ENCODE data around the gene MOSMO. TPM values are rescaled to one million over a fixed set of nuclear protein-coding genes. Genes with fewer than 3 reads are reported as not detected.
"Not testable (repeated sequence)": the region's sequence is repeated elsewhere in the genome, so short reads cannot be mapped to it uniquely, and the experiment has no call there.

Gene MOSMO
- total RNA-seq, 2 donors from 2014 or later, result 16.1 to 33.6 TPM

- H3K4me1 ChIP-seq (ENCODE audit: control insufficient read depth in 1 of 2, low read depth in 2 of 2), result peaks cover 0 to 7% of the 10 kb centered on the region in 2 donors
- no peak for DNase-seq (ENCODE audit: low spot score)
- no peak overlapping the region for H3K4me3 ChIP-seq
- TF ChIP-seq CTCF (IDR thresholded peaks at IDR 0.05), result no peak
- H3K36me3 ChIP-seq, result no peaks in the 10 kb centered on the region
- no peak overlapping the region for H3K27ac ChIP-seq
- no peak for ATAC-seq (ENCODE audit: insufficient number of reproducible peaks, low FRiP score, low read depth)
- no peaks in the 10 kb centered on the region for H3K9me3 ChIP-seq
- H3K27me3 ChIP-seq (replicated peaks; ENCODE audit: insufficient read depth), result no peaks in the 10 kb centered on the region
These were observed 116.0 kb downstream of the MOSMO start for GRCh38 chr16:22123759-22124490.

DNA sequence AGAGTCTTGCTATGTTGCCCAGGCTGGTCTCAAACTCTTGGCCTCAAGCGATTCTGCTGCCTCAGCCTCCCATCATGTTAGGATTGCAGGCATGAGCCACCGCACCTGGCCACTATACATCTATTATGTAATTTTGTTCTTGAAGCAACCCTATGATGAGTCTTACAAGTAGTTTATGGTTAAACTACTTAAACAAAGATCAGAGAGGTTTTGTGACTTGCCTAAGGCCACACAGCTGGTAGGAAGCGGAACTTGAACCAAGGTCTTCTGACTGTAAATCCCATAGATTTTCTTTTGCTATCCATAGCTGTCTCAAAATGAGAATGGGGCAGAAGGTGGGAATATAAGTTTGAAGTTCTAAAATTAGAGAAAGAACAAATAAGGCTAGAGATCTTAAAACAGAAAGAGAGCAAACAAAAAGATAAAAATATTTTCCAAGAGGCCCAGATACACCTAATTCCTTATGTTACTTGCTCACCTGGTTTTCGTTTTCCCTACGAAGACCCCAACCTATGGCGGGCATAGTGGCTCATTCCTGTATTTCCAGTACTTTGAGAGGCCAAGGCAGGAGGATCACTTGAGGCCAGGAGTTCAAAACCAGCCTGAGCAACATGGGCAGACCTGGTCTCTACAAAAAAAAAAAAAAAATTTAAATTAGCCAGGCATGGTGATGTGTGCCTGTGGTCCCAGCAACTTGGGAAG lies 116.8 kb downstream of the MOSMO start:
- TF ChIP-seq CTCF (IDR thresholded peaks at IDR 0.05), result no peak
- no peaks in the 10 kb centered on the region for H3K27me3 ChIP-seq (replicated peaks; ENCODE audit: insufficient read depth)
- DNase-seq (ENCODE audit: low spot score), result no peak
- ATAC-seq (ENCODE audit: insufficient number of reproducible peaks, low FRiP score, low read depth), result no peak
- H3K9me3 ChIP-seq, result no peaks in the 10 kb centered on the region
- peaks cover 0 to 7% of the 10 kb centered on the region in 2 donors for H3K4me1 ChIP-seq (ENCODE audit: control insufficient read depth in 1 of 2, low read depth in 2 of 2)
- no peak overlapping the region for H3K27ac ChIP-seq
- H3K36me3 ChIP-seq, result no peaks in the 10 kb centered on the region
- H3K4me3 ChIP-seq, result no peak overlapping the region

DNA sequence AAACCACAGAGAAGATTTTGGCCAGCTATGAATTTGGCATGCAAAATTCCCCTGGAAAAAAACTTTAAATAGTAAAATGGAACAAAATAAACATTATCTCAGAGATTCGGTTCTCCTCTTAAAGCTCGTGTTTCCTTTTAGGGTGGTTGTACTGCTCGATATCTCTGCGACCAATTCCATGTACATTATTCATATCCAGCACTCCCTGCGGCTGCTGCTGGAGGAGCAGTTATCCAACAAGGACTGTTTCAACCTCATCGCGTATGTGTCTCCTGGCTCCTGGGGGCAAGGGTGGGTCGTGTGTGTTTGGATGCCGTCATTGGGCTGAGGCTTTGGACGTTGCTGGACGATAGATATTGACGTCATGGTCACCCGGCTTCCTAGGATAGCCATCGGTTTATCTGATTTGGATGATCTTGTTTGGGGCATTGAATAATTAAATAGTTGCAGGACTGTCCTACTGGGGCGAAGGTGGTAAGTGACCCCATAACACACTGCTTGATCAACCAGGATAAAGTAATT lies 118.2 kb downstream of the MOSMO start:
- no peak for ATAC-seq (ENCODE audit: insufficient number of reproducible peaks, low FRiP score, low read depth)

DNA sequence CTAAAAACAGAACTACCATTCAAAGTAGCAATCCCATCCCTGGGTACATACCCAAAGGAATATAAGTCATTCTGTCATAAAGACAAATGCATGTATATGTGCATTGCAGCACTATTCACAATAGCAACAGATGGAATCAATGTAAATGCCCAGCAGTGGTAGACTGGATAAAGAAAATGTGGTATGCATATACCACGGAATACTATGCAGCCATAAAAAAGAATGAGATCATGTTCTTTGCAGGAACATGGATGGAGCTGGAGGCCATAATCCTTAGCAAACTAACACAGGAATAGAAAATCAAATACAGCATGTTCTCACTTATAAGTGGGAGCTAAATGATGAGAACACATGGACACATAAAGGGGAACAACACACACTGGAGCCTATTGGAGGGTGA lies 120.6 kb downstream of the MOSMO start:
- not testable (repeated sequence) for H3K27ac ChIP-seq; H3K4me3 ChIP-seq; H3K27me3 ChIP-seq (replicated peaks; ENCODE audit: insufficient read depth); ATAC-seq (ENCODE audit: insufficient number of reproducible peaks, low FRiP score, low read depth); H3K4me1 ChIP-seq (ENCODE audit: control insufficient read depth in 1 of 2, low read depth in 2 of 2); H3K9me3 ChIP-seq; H3K36me3 ChIP-seq; DNase-seq (ENCODE audit: low spot score)

More for the DNA sequence above, 118.2 kb downstream of the MOSMO start:
- peak overlapping the region; percentile 15 for H3K4me3 ChIP-seq
- TF ChIP-seq CTCF (IDR thresholded peaks at IDR 0.05), result no peak
- no peaks in the 10 kb centered on the region for H3K36me3 ChIP-seq
- H3K9me3 ChIP-seq, result no peaks in the 10 kb centered on the region
- no peak for DNase-seq (ENCODE audit: low spot score)
- peaks cover 0 to 7% of the 10 kb centered on the region in 2 donors for H3K4me1 ChIP-seq (ENCODE audit: control insufficient read depth in 1 of 2, low read depth in 2 of 2)
- H3K27me3 ChIP-seq (replicated peaks; ENCODE audit: insufficient read depth), result no peaks in the 10 kb centered on the region
- H3K27ac ChIP-seq, result no peak overlapping the region

GRCh38 chr16:22130528-22130927 lies 122.6 kb downstream of the MOSMO start:
- no peak overlapping the region for H3K27ac ChIP-seq
- H3K4me3 ChIP-seq, result no peak overlapping the region
- TF ChIP-seq CTCF (IDR thresholded peaks at IDR 0.05), result no peak
- H3K36me3 ChIP-seq, result no peaks in the 10 kb centered on the region
- peaks cover 0 to 7% of the 10 kb centered on the region in 2 donors for H3K4me1 ChIP-seq (ENCODE audit: control insufficient read depth in 1 of 2, low read depth in 2 of 2)
- DNase-seq (ENCODE audit: low spot score) (no peak), ATAC-seq (ENCODE audit: insufficient number of reproducible peaks, low FRiP score, low read depth) (no peak)
- no peaks in the 10 kb centered on the region for H3K27me3 ChIP-seq (replicated peaks; ENCODE audit: insufficient read depth)
- no peaks in the 10 kb centered on the region for H3K9me3 ChIP-seq

Measured in thoracic aorta (tissue), 2 donors.